K562 (cell line): Measurements from ENCODE around the gene PRRG1. TPM values are rescaled to one million over a fixed set of nuclear protein-coding genes. Genes with fewer than 3 reads are reported as not detected.

Experiments
- ATAC-seq: fragments of 200-7000 bp; cut with Tn5 transposase; 3 replicates; pipeline ENCODE4 v1.9.1; 2020; ENCODE audit warnings: moderate library complexity
- BruUV-seq: library from RNA; stranded (reverse); fragments of 400-500 nt; replicated peaks from 2 replicates; lab custom pipeline; 2021; lab: Mats Ljungman, UMichigan
- CTCF ChIA-PET: fragments of 300-600 bp; formaldehyde crosslinking; extraction: SDS; loops from one replicate; lab custom pipeline; 2021; ENCODE audit warnings: low intra/inter-chr PET ratio; lab: Yijun Ruan, JAX
- POLR2A ChIA-PET: fragments of 300-600, 350-650 bp; sonication (Branson Sonifier 250); formaldehyde crosslinking; extraction: SDS; loops from one replicate; lab custom pipeline; 2021; ENCODE audit warnings: antibody characterized with exemption, inconsistent platforms; lab: Yijun Ruan, JAX
- DNase-seq, 4 experiments: peaks; one replicate each; pipeline versions ENCODE4 v3.0.0 to v3.0.0-alpha.2; 2011 to 2018; ENCODE audit warnings: low spot score in 3 of 4, mixed read lengths in 3 of 4; ENCODE audit errors: extremely low read depth in 1 of 4
- FAIRE-seq: peaks from 2 replicates; lab custom pipeline; 2011; peaks lifted over from hg19 to GRCh38; lab: Jason Lieb, UNC
- H2AFZ ChIP-seq: 2 replicates; pipeline ENCODE4 v1.6.0; 2011; ENCODE audit warnings: low read depth, low read length, control low read depth, inconsistent platforms
- H3K27ac ChIP-seq: fragments of 200-600 bp; 3 replicates; pipeline ENCODE4 v1.8.0; 2011; ENCODE audit warnings: low read depth, mild to moderate bottlenecking, control low read depth, inconsistent platforms, low read length, moderate library complexity, mixed read lengths; ENCODE audit errors: extremely low read depth
- H3K27me3 ChIP-seq, 2 experiments: fragments of 300-600 bp in 1 of 2; 2 replicates in 1 of 2; 3 replicates in 1 of 2; pipeline versions ENCODE4 v1.6.0 to v1.8.0; 2011; ENCODE audit warnings: inconsistent platforms in 2 of 2, low read length in 2 of 2, mild to moderate bottlenecking in 1 of 2, mixed read lengths in 1 of 2, moderate library complexity in 1 of 2; ENCODE audit not compliant: control insufficient read depth in 2 of 2, insufficient read depth in 2 of 2
- H3K36me3 ChIP-seq: fragments of 300-600 bp; 3 replicates; pipeline ENCODE4 v1.8.0; 2011; ENCODE audit warnings: mild to moderate bottlenecking, low read length, inconsistent platforms; ENCODE audit not compliant: control insufficient read depth, insufficient read depth
- H3K4me1 ChIP-seq, 2 experiments: fragments of 200-600 bp in 1 of 2; replicated peaks in 1 of 2; 2 replicates in 1 of 2; 3 replicates in 1 of 2; pipeline versions ENCODE4 v1.5.1 to v1.8.0; 2011; ENCODE audit warnings: inconsistent platforms in 2 of 2, low read length in 2 of 2, mild to moderate bottlenecking in 1 of 2, mixed read lengths in 1 of 2, moderate library complexity in 1 of 2; ENCODE audit not compliant: control insufficient read depth in 2 of 2, insufficient read depth in 2 of 2
- H3K4me2 ChIP-seq: 2 replicates; pipeline ENCODE4 v1.6.1; 2011; ENCODE audit warnings: low read length, control low read depth, inconsistent platforms, mixed read lengths; ENCODE audit not compliant: insufficient read depth
- H3K4me3 ChIP-seq: fragments of 200-600 bp; sonication (generic), shearing (Covaris generic); 2 replicates; pipeline ENCODE4 v1.5.1; 2016; ENCODE audit warnings: control low read depth, inconsistent platforms
- H3K79me2 ChIP-seq: fragments of 200-600 bp; 3 replicates; pipeline ENCODE4 v1.8.0; 2011; ENCODE audit warnings: low read length, inconsistent platforms; ENCODE audit not compliant: control insufficient read depth, insufficient read depth
- H3K9ac ChIP-seq, 2 experiments: 2 replicates each; pipeline versions ENCODE4 v1.6.0 to v1.6.1; 2011; ENCODE audit warnings: low read depth in 2 of 2, low read length in 2 of 2, control low read depth in 1 of 2, inconsistent platforms in 1 of 2, mild to moderate bottlenecking in 1 of 2, mixed read lengths in 1 of 2; ENCODE audit not compliant: insufficient read depth in 1 of 2
- H3K9me1 ChIP-seq: one replicate; pipeline ENCODE4 v1.6.0; 2011; ENCODE audit warnings: inconsistent platforms, mild to moderate bottlenecking, low read length, moderate library complexity; ENCODE audit not compliant: control insufficient read depth, insufficient read depth
- H3K9me3 ChIP-seq: replicated peaks from 2 replicates; pipeline ENCODE4 v1.5.1; 2011; ENCODE audit warnings: low read depth, low read length, inconsistent platforms; ENCODE audit not compliant: control insufficient read depth, insufficient read depth
- H4K20me1 ChIP-seq: replicated peaks from 2 replicates; pipeline ENCODE4 v1.6.1; 2011; ENCODE audit warnings: low read length, inconsistent platforms, mixed read lengths; ENCODE audit not compliant: control insufficient read depth, insufficient read depth
- ARNT ChIP-seq, 2 experiments: fragments of 450-650 bp; IDR thresholded peaks; 2 replicates each; pipeline ENCODE4 v1.6.1; 2016; ENCODE audit warnings: mild to moderate bottlenecking in 1 of 2
- BRCA1 ChIP-seq, 2 experiments: fragments of 450-650 bp in 1 of 2; sonication (generic) in 1 of 2; formaldehyde crosslinking in 1 of 2; IDR thresholded peaks; 2 replicates each; pipeline versions ENCODE4 v1.5.0 to v1.6.1; 2017 to 2020; ENCODE audit warnings: mild to moderate bottlenecking in 1 of 2, missing genetic modification reagents in 1 of 2
- CAMTA2 ChIP-seq: fragments of 250-450 bp; sonication (Bioruptor Pico); conservative IDR thresholded peaks from 2 replicates; pipeline ENCODE4 v1.5.1; 2022
- EP400 ChIP-seq: fragments of 450-650 bp; IDR thresholded peaks from 2 replicates; pipeline ENCODE4 v1.6.1; 2017; ENCODE audit warnings: antibody characterized with exemption, mild to moderate bottlenecking, moderate library complexity
- GATAD2B ChIP-seq: fragments of 450-650 bp; IDR thresholded peaks from 2 replicates; pipeline ENCODE4 v1.6.1; 2017; ENCODE audit warnings: mild to moderate bottlenecking, borderline replicate concordance
- SMAD2 ChIP-seq: fragments of 150-350 bp; IDR thresholded peaks from 2 replicates; pipeline ENCODE4 v1.6.1; 2014; ENCODE audit warnings: low read depth, mild to moderate bottlenecking, low read length
- STAT5B ChIP-seq: fragments of 250-450 bp; sonication (Bioruptor Pico); IDR thresholded peaks from 2 replicates; pipeline ENCODE4 v1.8.0; 2021; ENCODE audit warnings: mild to moderate bottlenecking, inconsistent platforms
- ZNF274 ChIP-seq: IDR thresholded peaks from 2 replicates; pipeline ENCODE4 v1.6.1; 2011; ENCODE audit warnings: low read depth, mild to moderate bottlenecking, low read length, moderate library complexity, borderline replicate concordance
- ZNF586 ChIP-seq: fragments of 450-650 bp; formaldehyde crosslinking; conservative IDR thresholded peaks from 2 replicates; pipeline ENCODE4 v1.4.0; 2020; ENCODE audit warnings: mild to moderate bottlenecking, moderate library complexity
- ZNF695 ChIP-seq: fragments of 450-650 bp; formaldehyde crosslinking; IDR thresholded peaks from 2 replicates; pipeline ENCODE4 v1.4.0; 2020; ENCODE audit warnings: mild to moderate bottlenecking, moderate library complexity
- WGBS: fragments of 100-300 bp; shearing (Covaris generic); methylation state at CpG from one replicate; pipeline ENCODE4 v1.1.6; 2016; ENCODE audit warnings: low coverage, mixed read lengths; ENCODE audit not compliant: insufficient coverage; ENCODE audit errors: missing lambda C conversion rate; 5-methylcytosine and 5-hydroxymethylcytosine counted together
- in situ Hi-C: fragments of 300-500 bp; cut with MboI; formaldehyde crosslinking; loops from 4 replicates; pipeline ENCODE4 v1.15.0; 2018; ENCODE audit warnings: inconsistent platforms, mixed read lengths
- intact Hi-C: fragments of 100-400 bp; cut with micrococcal nuclease; formaldehyde crosslinking; loops from 2 replicates; pipeline ENCODE4 v1.14.2; 2022
- polyA plus RNA-seq, 8 experiments: library from polyadenylated mRNA; depleted of rRNA in 4 of 8; stranded (reverse) in 5 of 8; unstranded in 3 of 8; fragments of >200 nt; fragmentation: Nextera tagmentation in 2 of 8; fragmentation: Illumina TruSeq in 1 of 8; extraction: Ambion mirVana in 2 of 8; extraction: Trizol in 1 of 8; gene quantifications; 2 replicates each; pipeline versions ENCODE4 v1.2.1 to v1.2.3, GENCODE V29; 2011 to 2014; ENCODE audit warnings: inconsistent platforms in 1 of 8, missing spikeins in 1 of 8
- total RNA-seq, 7 experiments: library from RNA; depleted of rRNA in 6 of 7; stranded (reverse); fragments of >200 nt in 6 of 7; fragmentation: Illumina TruSeq in 2 of 7; extraction: Trizol in 2 of 7; gene quantifications; 2 replicates each; pipeline versions ENCODE4 v1.2.1 to v1.2.3, GENCODE V29; 2011 to 2021; ENCODE audit warnings: low replicate concordance in 1 of 7
- TF ChIP-seq, protein P1 (sequence below), 2 experiments: IDR thresholded peaks; 2 replicates each; pipeline ENCODE4 v1.6.1; 2012; ENCODE audit warnings: improper control_type of control experiment in 2 of 2, low read depth in 2 of 2, low read length in 2 of 2, borderline replicate concordance in 1 of 2
- TF ChIP-seq, protein P2 (sequence below): fragments of 450-650 bp; IDR thresholded peaks from 2 replicates; pipeline ENCODE4 v1.7.1; 2018; ENCODE audit warnings: mild to moderate bottlenecking, low read depth; ENCODE audit not compliant: partially characterized antibody

PRRG1 gene
- total and polyA plus RNA-seq, 9 of the 15 experiments (the other 6 are each of a cell fraction or from before 2014, with no cell fraction given) = 1.7 to 11.8 (median 4.2) TPM

DNA sequence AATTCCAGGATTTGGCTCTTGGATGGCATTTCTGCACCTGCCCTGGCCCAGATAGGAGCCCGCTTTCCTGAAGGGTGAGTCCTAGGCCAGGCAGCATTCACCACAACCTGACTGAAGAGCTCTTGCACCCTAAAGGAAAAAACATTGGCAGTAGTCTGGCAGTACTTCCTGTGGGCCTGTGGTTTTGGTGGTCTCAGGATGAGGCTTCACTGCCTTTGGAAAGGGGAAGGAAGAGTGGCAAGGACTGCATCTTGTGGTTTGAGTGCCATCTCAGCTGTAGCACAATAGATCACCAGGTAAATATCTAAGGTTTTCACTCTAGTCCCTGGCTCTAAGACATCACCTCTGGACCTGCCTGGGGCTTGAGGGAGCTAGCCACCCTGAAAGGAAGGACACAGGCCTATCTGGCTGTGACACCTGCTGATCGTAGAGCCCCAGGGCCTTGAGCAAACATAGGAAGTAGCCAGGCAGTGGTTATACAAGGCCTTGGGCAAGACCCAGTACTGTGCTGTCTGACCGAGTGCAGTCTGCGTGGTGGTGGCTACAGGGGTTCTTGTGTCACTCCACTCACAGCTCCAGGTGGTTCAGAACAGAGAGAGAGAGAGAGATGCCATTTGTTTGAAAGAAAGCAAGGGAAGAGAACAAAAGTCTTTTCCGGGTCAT lies 28.5 kb upstream of the PRRG1 start:
- intact Hi-C loops = no loop called here
- no peak overlapping the region for H3K9ac ChIP-seq

More for the DNA sequence above, 28.5 kb upstream of the PRRG1 start:
- DNase-seq (no peak), FAIRE-seq (no peak), ATAC-seq (no peak)
- H3K4me3 ChIP-seq = no peak overlapping the region
- in situ Hi-C loops = no loop called here
- 0% methylated on average over 5 of the region's 5 CpGs for WGBS
- H3K27me3 ChIP-seq = no peaks in the 10 kb centered on the region
- ChIA-PET CTCF (no interaction called here), POLR2A (no interaction called here)
- H3K36me3 ChIP-seq = no peaks in the 10 kb centered on the region
- no peak overlapping the region for H2AFZ ChIP-seq
- TF ChIP-seq, protein P1, sequence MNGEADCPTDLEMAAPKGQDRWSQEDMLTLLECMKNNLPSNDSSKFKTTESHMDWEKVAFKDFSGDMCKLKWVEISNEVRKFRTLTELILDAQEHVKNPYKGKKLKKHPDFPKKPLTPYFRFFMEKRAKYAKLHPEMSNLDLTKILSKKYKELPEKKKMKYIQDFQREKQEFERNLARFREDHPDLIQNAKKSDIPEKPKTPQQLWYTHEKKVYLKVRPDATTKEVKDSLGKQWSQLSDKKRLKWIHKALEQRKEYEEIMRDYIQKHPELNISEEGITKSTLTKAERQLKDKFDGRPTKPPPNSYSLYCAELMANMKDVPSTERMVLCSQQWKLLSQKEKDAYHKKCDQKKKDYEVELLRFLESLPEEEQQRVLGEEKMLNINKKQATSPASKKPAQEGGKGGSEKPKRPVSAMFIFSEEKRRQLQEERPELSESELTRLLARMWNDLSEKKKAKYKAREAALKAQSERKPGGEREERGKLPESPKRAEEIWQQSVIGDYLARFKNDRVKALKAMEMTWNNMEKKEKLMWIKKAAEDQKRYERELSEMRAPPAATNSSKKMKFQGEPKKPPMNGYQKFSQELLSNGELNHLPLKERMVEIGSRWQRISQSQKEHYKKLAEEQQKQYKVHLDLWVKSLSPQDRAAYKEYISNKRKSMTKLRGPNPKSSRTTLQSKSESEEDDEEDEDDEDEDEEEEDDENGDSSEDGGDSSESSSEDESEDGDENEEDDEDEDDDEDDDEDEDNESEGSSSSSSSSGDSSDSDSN (IDR thresholded peaks at IDR 0.05; ENCODE audit: borderline replicate concordance in 1 of 2, low read depth in 2 of 2, low read length in 2 of 2) = no peak
- TF ChIP-seq GATAD2B (no peak), SMAD2 (no peak), ZNF274 (no peak), STAT5B (CRISPR knock-in tag) (no peak), ARNT (IDR thresholded peaks at IDR 0.05) (no peak), BRCA1 (IDR thresholded peaks at IDR 0.05) (no peak), BRCA1 (CRISPR knock-in tag; IDR thresholded peaks at IDR 0.05) (no peak), CAMTA2 (CRISPR knock-in tag) (no peak), ZNF586 (CRISPR knock-in tag) (no peak), EP400 (no peak), ZNF695 (CRISPR knock-in tag) (no peak)
- TF ChIP-seq, protein P2, sequence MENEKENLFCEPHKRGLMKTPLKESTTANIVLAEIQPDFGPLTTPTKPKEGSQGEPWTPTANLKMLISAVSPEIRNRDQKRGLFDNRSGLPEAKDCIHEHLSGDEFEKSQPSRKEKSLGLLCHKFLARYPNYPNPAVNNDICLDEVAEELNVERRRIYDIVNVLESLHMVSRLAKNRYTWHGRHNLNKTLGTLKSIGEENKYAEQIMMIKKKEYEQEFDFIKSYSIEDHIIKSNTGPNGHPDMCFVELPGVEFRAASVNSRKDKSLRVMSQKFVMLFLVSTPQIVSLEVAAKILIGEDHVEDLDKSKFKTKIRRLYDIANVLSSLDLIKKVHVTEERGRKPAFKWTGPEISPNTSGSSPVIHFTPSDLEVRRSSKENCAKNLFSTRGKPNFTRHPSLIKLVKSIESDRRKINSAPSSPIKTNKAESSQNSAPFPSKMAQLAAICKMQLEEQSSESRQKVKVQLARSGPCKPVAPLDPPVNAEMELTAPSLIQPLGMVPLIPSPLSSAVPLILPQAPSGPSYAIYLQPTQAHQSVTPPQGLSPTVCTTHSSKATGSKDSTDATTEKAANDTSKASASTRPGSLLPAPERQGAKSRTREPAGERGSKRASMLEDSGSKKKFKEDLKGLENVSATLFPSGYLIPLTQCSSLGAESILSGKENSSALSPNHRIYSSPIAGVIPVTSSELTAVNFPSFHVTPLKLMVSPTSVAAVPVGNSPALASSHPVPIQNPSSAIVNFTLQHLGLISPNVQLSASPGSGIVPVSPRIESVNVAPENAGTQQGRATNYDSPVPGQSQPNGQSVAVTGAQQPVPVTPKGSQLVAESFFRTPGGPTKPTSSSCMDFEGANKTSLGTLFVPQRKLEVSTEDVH = no peak
- BruUV-seq = no TSS peak
- H3K79me2 ChIP-seq = no peaks in the 10 kb centered on the region
- no peak overlapping the region for H3K27ac ChIP-seq
- H3K4me2 ChIP-seq = no peak overlapping the region
- no peaks in the 10 kb centered on the region for H3K4me1 ChIP-seq
- no peaks in the 10 kb centered on the region for H3K9me1 ChIP-seq
- no peaks in the 10 kb centered on the region for H3K9me3 ChIP-seq
- H4K20me1 ChIP-seq = no peaks in the 10 kb centered on the region
